Pancreas (tissue), 10 donors: Measurements from ENCODE around the gene C5orf58. TPM values are rescaled to one million over a fixed set of nuclear protein-coding genes. Genes with fewer than 3 reads are reported as not detected.

Source experiments
- ATAC-seq, 4 donors: fragments of 200-7000 bp; cut with Tn5 transposase; one replicate each; pipeline versions ENCODE4 v1.8.0 to v1.9.1; 2020; ENCODE audit warnings: mild to moderate bottlenecking in 4 of 4, moderate library complexity in 4 of 4
- DNase-seq, 6 donors: peaks; one replicate each; pipeline ENCODE4 v3.0.0-alpha.2; 2020
- FAIRE-seq: peaks from 2 replicates; lab custom pipeline; 2012; peaks lifted over from hg19 to GRCh38; lab: Jason Lieb, UNC
- H3K27ac ChIP-seq, 4 donors: fragments of 200-600 bp; sonication (generic); 1 replicate in 3 of 4; 2 replicates in 1 of 4; pipeline versions ENCODE4 v1.5.0 to v1.8.0; 2020
- H3K27me3 ChIP-seq, 4 donors: fragments of 200-600 bp; one replicate each; pipeline ENCODE4 v1.8.0; 2021
- H3K36me3 ChIP-seq, 3 donors: fragments of 200-600 bp; sonication (generic) in 1 of 3; one replicate each; pipeline versions ENCODE4 v1.5.0 to v1.8.0; 2020 to 2021
- H3K4me1 ChIP-seq, 3 donors: fragments of 200-600 bp; one replicate each; pipeline ENCODE4 v1.8.0; 2021
- H3K4me3 ChIP-seq, 4 donors: fragments of 200-600 bp; sonication (generic) in 2 of 4; one replicate each; pipeline versions ENCODE4 v1.5.0 to v1.8.0; 2020 to 2021
- H3K9me3 ChIP-seq, 4 donors: fragments of 200-600 bp; one replicate each; pipeline ENCODE4 v1.8.0; 2021
- CTCF ChIP-seq, 4 donors: fragments of 200-600 bp; sonication (generic) in 3 of 4; IDR thresholded peaks; one replicate each; pipeline versions ENCODE4 v1.5.0 to v1.8.0; 2021; ENCODE audit warnings: antibody characterized with exemption in 4 of 4
- WGBS, 2 donors: extraction: QIAGEN DNeasy Blood & Tissue Kit; methylation state at CpG; one replicate each; pipeline ENCODE4 v1.1.7; 2013; 5-methylcytosine and 5-hydroxymethylcytosine counted together
- intact Hi-C, 3 donors: fragments of 100-400 bp; cut with DNase I; formaldehyde crosslinking; loops; one replicate each; pipeline versions ENCODE4 v1.11.1 to v1.14.2; 2022
- polyA plus RNA-seq, 2 donors: library from polyadenylated mRNA; stranded (reverse); fragments of 200-250 nt; gene quantifications; one replicate each; pipeline ENCODE4 v1.2.3, GENCODE V29; 2013
- total RNA-seq, 6 donors: library from RNA; stranded (reverse); fragmentation: NEBNext Ultra II Directional in 4 of 6; extraction: Animal tissue kit (Norgen Biotek cat#: 25700) in 4 of 6; gene quantifications; one replicate each; pipeline versions ENCODE4 v1.2.1 to v1.2.4, GENCODE V29; 2021 to 2023
- donor health status: healthy with polysubstance abuse.
- donor health status: DM: no; HTN: no; CAD: no; lungs with moderate emphysema.
- donor health status: DM: no; HTN: no; CAD: no.
- donor health status: control.
- donor health status: control.
- donor health status: Bipolar disorder and iron deficiency.
- donor health status: DM: yes; HTN: yes; CAD: no.
- donor health status: DM: no; HTN: no; CAD: no.
- donor health status: DM: no; HTN: no; CAD: no.
- donor health status: DM: yes; HTN: yes; CAD: no.

Gene C5orf58
- total and polyA plus RNA-seq, 8 donors = 0.21 TPM; not detected in 7

- intact Hi-C loops = loop anchor here in 2 of 3 donors (5.0 to 10.0 kb wide), 2 partner anchors 196 to 199 kb away; no protein-coding TSS in a partner anchor
- 71 to 74% methylated on average over 9 of the region's 9 CpGs for WGBS, 2 donors
Observed at GRCh38 chr5:170226129-170226615, 6.6 kb upstream of the C5orf58 start.

GRCh38 chr5:170226661-170227060 is 6.1 kb upstream of the C5orf58 start:
- ATAC-seq (peak in 2 of 4 donors; percentile 49), FAIRE-seq (no peak), DNase-seq (no peak)
- TF ChIP-seq CTCF (IDR thresholded peaks at IDR 0.05) = no peak
- Histone ChIP-seq H3K27ac (no peak overlapping the region), H3K4me3 (no peak overlapping the region), H3K36me3 (no peaks in the 10 kb centered on the region), H3K4me1 (no peaks in the 10 kb centered on the region), H3K9me3 (no peaks in the 10 kb centered on the region), H3K27me3 (no peaks in the 10 kb centered on the region)
- 55 to 57% methylated on average over 2 of the region's 2 CpGs for WGBS, 2 donors
- intact Hi-C loops = loop anchor here in 2 of 3 donors (5.0 to 10.0 kb wide), 2 partner anchors 196 to 198 kb away; no protein-coding TSS in a partner anchor

More at GRCh38 chr5:170226129-170226615, 6.6 kb upstream of the C5orf58 start:
- Histone ChIP-seq H3K27me3 (no peaks in the 10 kb centered on the region), H3K36me3 (no peaks in the 10 kb centered on the region), H3K4me3 (no peak overlapping the region), H3K27ac (no peak overlapping the region), H3K4me1 (no peaks in the 10 kb centered on the region), H3K9me3 (no peaks in the 10 kb centered on the region)
- FAIRE-seq = no peak
- DNase-seq = no peak
- TF ChIP-seq CTCF (IDR thresholded peaks at IDR 0.05) = peak in 1 of 4 donors; percentile 0
- ATAC-seq = no peak

- Histone ChIP-seq H3K9me3 (no peaks in the 10 kb centered on the region), H3K27ac (no peak overlapping the region), H3K4me3 (no peak overlapping the region), H3K36me3 (no peaks in the 10 kb centered on the region), H3K27me3 (no peaks in the 10 kb centered on the region), H3K4me1 (no peaks in the 10 kb centered on the region)
- intact Hi-C loops = loop anchor here in 2 of 3 donors (5.0 to 10.0 kb wide), 2 partner anchors 193 to 196 kb away; no protein-coding TSS in a partner anchor
- FAIRE-seq = no peak
- no peak for TF ChIP-seq CTCF (IDR thresholded peaks at IDR 0.05)
- 60% methylated on average over 6 of the region's 6 CpGs for WGBS, 2 donors
- no peak for DNase-seq
- ATAC-seq = no peak
Observed at GRCh38 chr5:170228762-170229435, 3.9 kb upstream of the C5orf58 start.

- no peak for ATAC-seq
- no peak for TF ChIP-seq CTCF (IDR thresholded peaks at IDR 0.05)
- DNase-seq = no peak
- Histone ChIP-seq H3K36me3 (no peaks in the 10 kb centered on the region), H3K9me3 (no peaks in the 10 kb centered on the region), H3K27ac (no peak overlapping the region), H3K4me1 (no peaks in the 10 kb centered on the region), H3K4me3 (no peak overlapping the region), H3K27me3 (peaks cover 0 to 3% (median 0%) of the 10 kb centered on the region in 4 donors)
- 87 to 95% methylated on average over 18 of the region's 18 CpGs for WGBS, 2 donors
- intact Hi-C loops = no loop called here
- FAIRE-seq = no peak
Observed at GRCh38 chr5:170233358-170233892, 640 bp downstream of the C5orf58 start.
